Prostate gland (tissue), 2 donors: ENCODE data around the gene HOXC6. TPM values are rescaled to one million over a fixed set of nuclear protein-coding genes. Genes with fewer than 3 reads are reported as not detected.

Experiments used
- DNase-seq: peaks from one replicate; pipeline ENCODE4 v3.0.0-alpha.2; 2019; ENCODE audit warnings: low spot score
- H3K27ac ChIP-seq, 2 donors: fragments of 200-600 bp; sonication (generic); 2 replicates each; pipeline ENCODE4 v1.5.1; 2017 to 2019
- H3K27me3 ChIP-seq: fragments of 200-600 bp; sonication (generic); replicated peaks from 2 replicates; pipeline ENCODE4 v1.5.1; 2019; ENCODE audit not compliant: insufficient read depth
- H3K36me3 ChIP-seq, 2 donors: fragments of 200-600 bp; sonication (generic); 1 replicate in 1 of 2; 2 replicates in 1 of 2; pipeline versions ENCODE4 v1.5.1 to v1.8.1; 2017 to 2019
- H3K4me1 ChIP-seq: fragments of 200-600 bp; sonication (generic); replicated peaks from 2 replicates; pipeline ENCODE4 v1.5.1; 2019
- H3K4me3 ChIP-seq, 2 donors: fragments of 200-600 bp; sonication (generic); 2 replicates each; pipeline ENCODE4 v1.5.1; 2017 to 2019
- H3K9me3 ChIP-seq: fragments of 200-600 bp; sonication (generic); 2 replicates; pipeline ENCODE4 v1.5.1; 2017
- CTCF ChIP-seq, 4 experiments: fragments of 200-600 bp in 2 of 4; fragments of 450-650 bp in 2 of 4; sonication (generic) in 2 of 4; IDR thresholded peaks; 1 replicate in 3 of 4; 2 replicates in 1 of 4; pipeline ENCODE4 v1.5.1; 2016 to 2019; ENCODE audit warnings: antibody characterized with exemption in 4 of 4, mild to moderate bottlenecking in 2 of 4, moderate library complexity in 2 of 4
- POLR2A ChIP-seq: fragments of 450-650 bp; IDR thresholded peaks from one replicate; pipeline ENCODE4 v1.6.1; 2016; ENCODE audit warnings: antibody characterized with exemption, mild to moderate bottlenecking
- POLR2AphosphoS5 ChIP-seq: sonication (generic); formaldehyde crosslinking; IDR thresholded peaks from one replicate; pipeline ENCODE4 v1.6.1; 2017; ENCODE audit warnings: antibody characterized with exemption
- WGBS: methylation state at CpG from one replicate; pipeline ENCODE4 v1.1.5; 2018; 5-methylcytosine and 5-hydroxymethylcytosine counted together
- intact Hi-C: fragments of 100-400 bp; cut with DNase I; formaldehyde crosslinking; loops from one replicate; pipeline ENCODE4 v1.14.2; 2022
- total RNA-seq, 2 donors: library from RNA; depleted of rRNA; stranded (reverse); fragments of >200 nt; gene quantifications; one replicate each; pipeline ENCODE4 v1.1.0, GENCODE V29; 2016

The HOXC6 gene
- total RNA-seq, 2 donors from 2014 or later, result 1.3 TPM; not detected in 1

- Histone ChIP-seq H3K27me3 (peaks cover 84% of the 10 kb centered on the region), H3K27ac (no peak overlapping the region), H3K4me1 (no peaks in the 10 kb centered on the region), H3K4me3 (no peak overlapping the region), H3K9me3 (no peaks in the 10 kb centered on the region), H3K36me3 (no peaks in the 10 kb centered on the region)
- 34% methylated on average over 3 of the region's 3 CpGs for WGBS
- intact Hi-C loops, result no loop called here
- no peak for DNase-seq
- TF ChIP-seq CTCF (IDR thresholded peaks at IDR 0.05) (no peak), POLR2AphosphoS5 (no peak), POLR2A (no peak)
Measured at GRCh38 chr12:54003625-54004024, 24.6 kb upstream of the HOXC6 start.

- Histone ChIP-seq H3K9me3 (no peaks in the 10 kb centered on the region), H3K36me3 (no peaks in the 10 kb centered on the region), H3K4me1 (no peaks in the 10 kb centered on the region), H3K27me3 (peaks cover 83% of the 10 kb centered on the region), H3K27ac (no peak overlapping the region), H3K4me3 (no peak overlapping the region)
- intact Hi-C loops, result no loop called here
- 39% methylated on average over 20 of the region's 20 CpGs for WGBS
- no peak for DNase-seq
- no peak for TF ChIP-seq POLR2A
- no peak for TF ChIP-seq CTCF (IDR thresholded peaks at IDR 0.05)
- no peak for TF ChIP-seq POLR2AphosphoS5
Measured at GRCh38 chr12:54004063-54004840, 24.0 kb upstream of the HOXC6 start.

GRCh38 chr12:54004841-54005530 lies 23.3 kb upstream of the HOXC6 start:
- 24% methylated on average over 29 of the region's 31 CpGs for WGBS
- Histone ChIP-seq H3K4me3 (no peak overlapping the region), H3K27ac (no peak overlapping the region), H3K36me3 (no peaks in the 10 kb centered on the region), H3K9me3 (no peaks in the 10 kb centered on the region), H3K27me3 (peaks cover 84% of the 10 kb centered on the region), H3K4me1 (no peaks in the 10 kb centered on the region)
- TF ChIP-seq CTCF (IDR thresholded peaks at IDR 0.05), result no peak
- no peak for TF ChIP-seq POLR2AphosphoS5
- TF ChIP-seq POLR2A, result no peak
- DNase-seq, result no peak
- intact Hi-C loops, result no loop called here

- Histone ChIP-seq H3K4me3 (no peak overlapping the region), H3K9me3 (no peaks in the 10 kb centered on the region), H3K27ac (no peak overlapping the region), H3K36me3 (no peaks in the 10 kb centered on the region), H3K27me3 (peaks cover 84% of the 10 kb centered on the region), H3K4me1 (no peaks in the 10 kb centered on the region)
- WGBS, result 4% methylated on average over 26 of the region's 26 CpGs
- intact Hi-C loops, result no loop called here
- no peak for DNase-seq
- TF ChIP-seq CTCF (IDR thresholded peaks at IDR 0.05) (no peak), POLR2A (no peak), POLR2AphosphoS5 (no peak)
Measured at GRCh38 chr12:54005531-54005852, 22.7 kb upstream of the HOXC6 start.
